K562 (cell line): ENCODE results near the gene WDR13. TPM values are rescaled to one million over a fixed set of nuclear protein-coding genes. Genes with fewer than 3 reads are reported as not detected.
A peak's percentile ranks its signal among the peaks of the same experiment; 100 is the strongest.

Source experiments
- BRD4 ChIP-seq: fragments of 200-600 bp; sonication (generic); IDR thresholded peaks from 2 replicates; pipeline ENCODE4 v1.6.1; 2017; ENCODE audit warnings: inconsistent platforms
- FOXJ3 ChIP-seq: sonication (generic); formaldehyde crosslinking; IDR thresholded peaks from 2 replicates; pipeline ENCODE4 v1.4.0; 2020; ENCODE audit warnings: mild to moderate bottlenecking, missing genetic modification reagents
- GMEB1 ChIP-seq: fragments of 250-450 bp; sonication (Bioruptor Pico); IDR thresholded peaks from 2 replicates; pipeline ENCODE4 v1.4.0; 2020; ENCODE audit warnings: mild to moderate bottlenecking
- HOMEZ ChIP-seq: fragments of 250-450 bp; sonication (Bioruptor Pico); IDR thresholded peaks from 2 replicates; pipeline ENCODE4 v1.4.0; 2020; ENCODE audit warnings: mild to moderate bottlenecking, moderate library complexity
- KDM4B ChIP-seq, 2 experiments: fragments of 450-650 bp in 1 of 2; sonication (generic) in 1 of 2; IDR thresholded peaks; 2 replicates each; pipeline ENCODE4 v1.6.1; 2016 to 2017; ENCODE audit warnings: borderline replicate concordance in 2 of 2, antibody characterized with exemption in 1 of 2, low read depth in 1 of 2, mild to moderate bottlenecking in 1 of 2
- L3MBTL2 ChIP-seq: fragments of 450-650 bp; IDR thresholded peaks from 2 replicates; pipeline ENCODE4 v1.6.1; 2016; ENCODE audit warnings: mild to moderate bottlenecking, moderate library complexity
- MEIS2 ChIP-seq: fragments of 450-650 bp; IDR thresholded peaks from 2 replicates; pipeline ENCODE4 v1.6.1; 2014; ENCODE audit warnings: mild to moderate bottlenecking; ENCODE audit not compliant: partially characterized antibody
- NCOR1 ChIP-seq: fragments of 450-650 bp; IDR thresholded peaks from 2 replicates; pipeline ENCODE4 v1.6.1; 2016; ENCODE audit warnings: mild to moderate bottlenecking, moderate library complexity
- POLR2AphosphoS5 ChIP-seq: IDR thresholded peaks from 2 replicates; pipeline ENCODE4 v1.6.1; 2011; ENCODE audit warnings: mild to moderate bottlenecking, low read depth, low read length, moderate library complexity; ENCODE audit not compliant: control insufficient read depth, insufficient read depth
- PURB ChIP-seq: sonication (generic); formaldehyde crosslinking; IDR thresholded peaks from 2 replicates; pipeline ENCODE4 v1.9.0; 2021; ENCODE audit warnings: low read depth, mild to moderate bottlenecking, missing genetic modification reagents
- SPI1 ChIP-seq: IDR thresholded peaks from 2 replicates; pipeline ENCODE4 v1.6.1; 2011; ENCODE audit warnings: low read depth, low read length, control low read depth, borderline replicate concordance
- TSHZ1 ChIP-seq: fragments of 250-450 bp; sonication (Bioruptor Pico); IDR thresholded peaks from 2 replicates; pipeline ENCODE4 v1.4.0; 2020; ENCODE audit warnings: mild to moderate bottlenecking, moderate library complexity
- ZNF280A ChIP-seq: fragments of 450-650 bp; IDR thresholded peaks from 2 replicates; pipeline ENCODE4 v1.6.1; 2018; ENCODE audit warnings: mild to moderate bottlenecking, low read depth; ENCODE audit not compliant: partially characterized antibody
- ZNF699 ChIP-seq: fragments of 250-450 bp; sonication (Bioruptor Pico); IDR thresholded peaks from 2 replicates; pipeline ENCODE4 v1.8.0; 2021; ENCODE audit warnings: mild to moderate bottlenecking, moderate library complexity; ENCODE audit not compliant: insufficient replicate concordance
- polyA plus RNA-seq, 8 experiments: library from polyadenylated mRNA; depleted of rRNA in 4 of 8; stranded (reverse) in 5 of 8; unstranded in 3 of 8; fragments of >200 nt; fragmentation: Nextera tagmentation in 2 of 8; fragmentation: Illumina TruSeq in 1 of 8; extraction: Ambion mirVana in 2 of 8; extraction: Trizol in 1 of 8; gene quantifications; 2 replicates each; pipeline versions ENCODE4 v1.2.1 to v1.2.3, GENCODE V29; 2011 to 2014; ENCODE audit warnings: inconsistent platforms in 1 of 8, missing spikeins in 1 of 8
- total RNA-seq, 7 experiments: library from RNA; depleted of rRNA in 6 of 7; stranded (reverse); fragments of >200 nt in 6 of 7; fragmentation: Illumina TruSeq in 2 of 7; extraction: Trizol in 2 of 7; gene quantifications; 2 replicates each; pipeline versions ENCODE4 v1.2.1 to v1.2.3, GENCODE V29; 2011 to 2021; ENCODE audit warnings: low replicate concordance in 1 of 7
- TF ChIP-seq, protein P1 (sequence below), 2 experiments: fragments of 450-650 bp; conservative IDR thresholded peaks; 2 replicates each; pipeline ENCODE4 v1.6.1; 2017; ENCODE audit warnings: mild to moderate bottlenecking in 2 of 2, moderate library complexity in 2 of 2

Gene WDR13
- total and polyA plus RNA-seq, 9 of the 15 experiments (the other 6 are each of a cell fraction or from before 2014, with no cell fraction given): 7.4 to 70.5 (median 31.4) TPM

DNA sequence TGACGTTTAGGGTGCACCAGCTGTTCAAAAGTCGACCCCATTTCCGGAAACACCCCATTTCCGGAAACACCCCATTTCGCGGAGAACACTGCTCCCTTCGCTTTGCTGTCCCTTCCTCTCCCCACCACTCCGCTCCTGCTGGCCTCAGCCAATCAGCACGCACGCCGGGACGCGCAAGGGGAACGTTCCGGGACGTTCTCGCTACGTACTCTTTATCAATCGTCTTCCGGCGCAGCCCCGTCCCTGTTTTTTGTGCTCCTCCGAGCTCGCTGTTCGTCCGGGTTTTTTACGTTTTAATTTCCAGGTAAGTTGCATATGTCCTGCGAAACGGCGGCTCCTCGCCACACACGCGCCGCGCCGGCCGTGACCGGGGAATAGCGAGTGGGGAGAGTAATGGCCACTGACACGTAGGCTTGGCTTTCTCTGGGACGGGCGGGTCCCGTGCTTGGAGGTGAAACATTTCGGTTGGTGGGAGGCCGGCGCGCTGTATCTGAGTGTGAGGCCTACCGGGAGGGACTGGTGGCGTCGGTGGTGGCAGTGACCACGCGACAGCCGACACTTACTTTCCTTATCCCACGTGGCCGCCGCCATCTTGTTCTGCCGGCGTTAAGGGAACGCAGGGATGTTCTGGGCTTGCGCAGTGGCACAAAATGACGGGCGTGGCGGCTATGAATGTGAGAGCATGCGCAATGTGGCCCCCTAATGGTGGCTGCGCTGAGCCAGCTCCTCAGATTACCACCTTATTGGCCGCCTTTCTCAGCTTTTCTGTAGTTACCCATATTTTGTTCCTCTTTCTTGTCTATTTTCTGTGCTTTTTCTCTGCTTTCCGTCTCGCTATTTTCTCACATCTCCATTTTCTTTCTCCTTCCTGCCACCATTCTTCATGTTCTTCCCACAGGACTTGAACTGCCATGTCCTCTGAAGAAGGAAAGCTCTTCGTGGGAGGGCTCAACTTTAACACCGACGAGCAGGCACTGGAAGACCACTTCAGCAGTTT, 22.7 kb upstream of the WDR13 start, which contains the start of gene RBM3 (continued):
- TF ChIP-seq TSHZ1 (CRISPR knock-in tag) (no peak), BRD4 (peak; percentile 94), KDM4B (IDR thresholded peaks at IDR 0.05; ENCODE audit: borderline replicate concordance in 2 of 2, low read depth in 1 of 2) (peak in 1 of 2 experiments; percentile 90; a peak in 1 of 4 replicates), POLR2AphosphoS5 (peak; percentile 78), PURB (CRISPR knock-in tag) (no peak), HOMEZ (CRISPR knock-in tag) (no peak), ZNF699 (CRISPR knock-in tag) (no peak), MEIS2 (peak; percentile 57), NCOR1 (peak; percentile 6; the same call in 1 of the 2 replicates), FOXJ3 (CRISPR knock-in tag) (no peak), GMEB1 (CRISPR knock-in tag) (peak; percentile 95), L3MBTL2 (peak; percentile 92), SPI1 (no peak), ZNF280A (no peak)
- TF ChIP-seq, protein P1, sequence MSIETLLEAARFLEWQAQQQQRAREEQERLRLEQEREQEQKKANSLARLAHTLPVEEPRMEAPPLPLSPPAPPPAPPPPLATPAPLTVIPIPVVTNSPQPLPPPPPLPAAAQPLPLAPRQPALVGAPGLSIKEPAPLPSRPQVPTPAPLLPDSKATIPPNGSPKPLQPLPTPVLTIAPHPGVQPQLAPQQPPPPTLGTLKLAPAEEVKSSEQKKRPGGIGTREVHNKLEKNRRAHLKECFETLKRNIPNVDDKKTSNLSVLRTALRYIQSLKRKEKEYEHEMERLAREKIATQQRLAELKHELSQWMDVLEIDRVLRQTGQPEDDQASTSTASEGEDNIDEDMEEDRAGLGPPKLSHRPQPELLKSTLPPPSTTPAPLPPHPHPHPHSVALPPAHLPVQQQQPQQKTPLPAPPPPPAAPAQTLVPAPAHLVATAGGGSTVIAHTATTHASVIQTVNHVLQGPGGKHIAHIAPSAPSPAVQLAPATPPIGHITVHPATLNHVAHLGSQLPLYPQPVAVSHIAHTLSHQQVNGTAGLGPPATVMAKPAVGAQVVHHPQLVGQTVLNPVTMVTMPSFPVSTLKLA (conservative IDR thresholded peaks at IDR 0.05): peak; percentile 96 to 97
